ENCODE results near the gene RTN4RL1.

The RTN4RL1 gene

GRCh38 chr17:1947743-1948516 is 77.2 kb downstream of the RTN4RL1 start:
- no peaks in the 10 kb centered on the region for H3K27me3 ChIP-seq (replicated peaks; ENCODE audit: control insufficient read depth, insufficient read depth, low read length, poor library complexity, severe bottlenecking)
- no peaks in the 10 kb centered on the region for H3K36me3 ChIP-seq (ENCODE audit: control insufficient read depth, insufficient read depth, low read length)
- no peak for DNase-seq
- H3K27ac ChIP-seq (ENCODE audit: insufficient read depth, low read length, poor library complexity, severe bottlenecking): no peak overlapping the region
- H3K9me3 ChIP-seq (ENCODE audit: control insufficient read depth, low read length): no peaks in the 10 kb centered on the region
- no peaks in the 10 kb centered on the region for H3K4me1 ChIP-seq (ENCODE audit: control insufficient read depth, insufficient read depth, low read length, poor library complexity, severe bottlenecking)
- no peak overlapping the region for H3K4me3 ChIP-seq (ENCODE audit: insufficient read depth, low read depth, low read length, poor library complexity, severe bottlenecking)

- H3K4me3 ChIP-seq (ENCODE audit: insufficient read depth, low read depth, low read length, poor library complexity, severe bottlenecking): no peak overlapping the region
- H3K27me3 ChIP-seq (replicated peaks; ENCODE audit: control insufficient read depth, insufficient read depth, low read length, poor library complexity, severe bottlenecking): no peaks in the 10 kb centered on the region
- no peak for DNase-seq
- H3K9me3 ChIP-seq (ENCODE audit: control insufficient read depth, low read length): no peaks in the 10 kb centered on the region
- H3K27ac ChIP-seq (ENCODE audit: insufficient read depth, low read length, poor library complexity, severe bottlenecking): no peak overlapping the region
- H3K36me3 ChIP-seq (ENCODE audit: control insufficient read depth, insufficient read depth, low read length): no peaks in the 10 kb centered on the region
- no peaks in the 10 kb centered on the region for H3K4me1 ChIP-seq (ENCODE audit: control insufficient read depth, insufficient read depth, low read length, poor library complexity, severe bottlenecking)
Observed at GRCh38 chr17:1947229-1947742, 77.8 kb downstream of the RTN4RL1 start.

- H3K36me3 ChIP-seq (ENCODE audit: control insufficient read depth, insufficient read depth, low read length): no peaks in the 10 kb centered on the region
- DNase-seq: no peak
- H3K4me1 ChIP-seq (ENCODE audit: control insufficient read depth, insufficient read depth, low read length, poor library complexity, severe bottlenecking): no peaks in the 10 kb centered on the region
- no peak overlapping the region for H3K4me3 ChIP-seq (ENCODE audit: insufficient read depth, low read depth, low read length, poor library complexity, severe bottlenecking)
- H3K9me3 ChIP-seq (ENCODE audit: control insufficient read depth, low read length): no peaks in the 10 kb centered on the region
- H3K27me3 ChIP-seq (replicated peaks; ENCODE audit: control insufficient read depth, insufficient read depth, low read length, poor library complexity, severe bottlenecking): no peaks in the 10 kb centered on the region
- H3K27ac ChIP-seq (ENCODE audit: insufficient read depth, low read length, poor library complexity, severe bottlenecking): no peak overlapping the region
Observed at GRCh38 chr17:1946021-1946932, 78.9 kb downstream of the RTN4RL1 start.

- H3K4me1 ChIP-seq (ENCODE audit: control insufficient read depth, insufficient read depth, low read length, poor library complexity, severe bottlenecking): no peaks in the 10 kb centered on the region
- no peak overlapping the region for H3K4me3 ChIP-seq (ENCODE audit: insufficient read depth, low read depth, low read length, poor library complexity, severe bottlenecking)
- no peak for DNase-seq
- no peaks in the 10 kb centered on the region for H3K27me3 ChIP-seq (replicated peaks; ENCODE audit: control insufficient read depth, insufficient read depth, low read length, poor library complexity, severe bottlenecking)
- H3K36me3 ChIP-seq (ENCODE audit: control insufficient read depth, insufficient read depth, low read length): no peaks in the 10 kb centered on the region
- no peak overlapping the region for H3K27ac ChIP-seq (ENCODE audit: insufficient read depth, low read length, poor library complexity, severe bottlenecking)
- no peaks in the 10 kb centered on the region for H3K9me3 ChIP-seq (ENCODE audit: control insufficient read depth, low read length)
Observed at GRCh38 chr17:1945621-1946020, 79.5 kb downstream of the RTN4RL1 start.

GRCh38 chr17:1943436-1943831 is 81.7 kb downstream of the RTN4RL1 start:
- Histone ChIP-seq H3K4me3 (ENCODE audit: insufficient read depth, low read depth, low read length, poor library complexity, severe bottlenecking) (no peak overlapping the region), H3K4me1 (ENCODE audit: control insufficient read depth, insufficient read depth, low read length, poor library complexity, severe bottlenecking) (no peaks in the 10 kb centered on the region), H3K36me3 (ENCODE audit: control insufficient read depth, insufficient read depth, low read length) (no peaks in the 10 kb centered on the region), H3K9me3 (ENCODE audit: control insufficient read depth, low read length) (no peaks in the 10 kb centered on the region), H3K27me3 (replicated peaks; ENCODE audit: control insufficient read depth, insufficient read depth, low read length, poor library complexity, severe bottlenecking) (no peaks in the 10 kb centered on the region), H3K27ac (ENCODE audit: insufficient read depth, low read length, poor library complexity, severe bottlenecking) (no peak overlapping the region)
- DNase-seq: no peak

- Histone ChIP-seq H3K27ac (ENCODE audit: insufficient read depth, low read length, poor library complexity, severe bottlenecking) (no peak overlapping the region), H3K9me3 (ENCODE audit: control insufficient read depth, low read length) (no peaks in the 10 kb centered on the region), H3K4me3 (ENCODE audit: insufficient read depth, low read depth, low read length, poor library complexity, severe bottlenecking) (no peak overlapping the region), H3K36me3 (ENCODE audit: control insufficient read depth, insufficient read depth, low read length) (no peaks in the 10 kb centered on the region), H3K27me3 (replicated peaks; ENCODE audit: control insufficient read depth, insufficient read depth, low read length, poor library complexity, severe bottlenecking) (no peaks in the 10 kb centered on the region), H3K4me1 (ENCODE audit: control insufficient read depth, insufficient read depth, low read length, poor library complexity, severe bottlenecking) (no peaks in the 10 kb centered on the region)
- no peak for DNase-seq
Observed at GRCh38 chr17:1942666-1943435, 82.3 kb downstream of the RTN4RL1 start.

GRCh38 chr17:1942066-1942365 is 83.1 kb downstream of the RTN4RL1 start:
- H3K36me3 ChIP-seq (ENCODE audit: control insufficient read depth, insufficient read depth, low read length): no peaks in the 10 kb centered on the region
- H3K27ac ChIP-seq (ENCODE audit: insufficient read depth, low read length, poor library complexity, severe bottlenecking): no peak overlapping the region
- H3K4me1 ChIP-seq (ENCODE audit: control insufficient read depth, insufficient read depth, low read length, poor library complexity, severe bottlenecking): no peaks in the 10 kb centered on the region
- no peak for DNase-seq
- H3K27me3 ChIP-seq (replicated peaks; ENCODE audit: control insufficient read depth, insufficient read depth, low read length, poor library complexity, severe bottlenecking): no peaks in the 10 kb centered on the region
- no peaks in the 10 kb centered on the region for H3K9me3 ChIP-seq (ENCODE audit: control insufficient read depth, low read length)
- no peak overlapping the region for H3K4me3 ChIP-seq (ENCODE audit: insufficient read depth, low read depth, low read length, poor library complexity, severe bottlenecking)

- no peaks in the 10 kb centered on the region for H3K4me1 ChIP-seq (ENCODE audit: control insufficient read depth, insufficient read depth, low read length, poor library complexity, severe bottlenecking)
- no peaks in the 10 kb centered on the region for H3K27me3 ChIP-seq (replicated peaks; ENCODE audit: control insufficient read depth, insufficient read depth, low read length, poor library complexity, severe bottlenecking)
- no peak overlapping the region for H3K27ac ChIP-seq (ENCODE audit: insufficient read depth, low read length, poor library complexity, severe bottlenecking)
Observed at GRCh38 chr17:1941272-1942065, 83.7 kb downstream of the RTN4RL1 start.

GRCh38 chr17:1940810-1941185 is 84.3 kb downstream of the RTN4RL1 start:
- Histone ChIP-seq H3K4me3 (ENCODE audit: insufficient read depth, low read depth, low read length, poor library complexity, severe bottlenecking) (no peak overlapping the region), H3K9me3 (ENCODE audit: control insufficient read depth, low read length) (no peaks in the 10 kb centered on the region), H3K4me1 (ENCODE audit: control insufficient read depth, insufficient read depth, low read length, poor library complexity, severe bottlenecking) (no peaks in the 10 kb centered on the region), H3K27ac (ENCODE audit: insufficient read depth, low read length, poor library complexity, severe bottlenecking) (no peak overlapping the region), H3K27me3 (replicated peaks; ENCODE audit: control insufficient read depth, insufficient read depth, low read length, poor library complexity, severe bottlenecking) (no peaks in the 10 kb centered on the region), H3K36me3 (ENCODE audit: control insufficient read depth, insufficient read depth, low read length) (no peaks in the 10 kb centered on the region)
- no peak for DNase-seq

More at GRCh38 chr17:1941272-1942065, 83.7 kb downstream of the RTN4RL1 start:
- no peak for DNase-seq
- no peak overlapping the region for H3K4me3 ChIP-seq (ENCODE audit: insufficient read depth, low read depth, low read length, poor library complexity, severe bottlenecking)
- no peaks in the 10 kb centered on the region for H3K36me3 ChIP-seq (ENCODE audit: control insufficient read depth, insufficient read depth, low read length)
- no peaks in the 10 kb centered on the region for H3K9me3 ChIP-seq (ENCODE audit: control insufficient read depth, low read length)
